Neural crest cell (in vitro differentiated cells): ENCODE measurements around the gene PTGDS. TPM values are rescaled to one million over a fixed set of nuclear protein-coding genes. Genes with fewer than 3 reads are reported as not detected.

Experiments used
- DNase-seq: peaks from one replicate; pipeline ENCODE4 v3.0.0; 2021; ENCODE audit warnings: low read depth, mixed read lengths, low spot score
- H3K27ac Mint-ChIP-seq: one replicate; pipeline ENCODE4 v1.8.0; 2021; ENCODE audit warnings: mild to moderate bottlenecking, mixed read lengths; ENCODE audit not compliant: unreplicated experiment
- H3K27me3 Mint-ChIP-seq: 2 replicates; pipeline ENCODE4 v1.8.0; 2021; ENCODE audit warnings: low read depth, mild to moderate bottlenecking, mixed read lengths
- H3K36me3 Mint-ChIP-seq: 2 replicates; pipeline ENCODE4 v1.8.0; 2021; ENCODE audit warnings: low read depth, mild to moderate bottlenecking, mixed read lengths
- H3K4me1 Mint-ChIP-seq: 2 replicates; pipeline ENCODE4 v1.8.0; 2021; ENCODE audit warnings: mixed read lengths
- H3K4me3 Mint-ChIP-seq: one replicate; pipeline ENCODE4 v1.8.0; 2021; ENCODE audit warnings: mild to moderate bottlenecking, mixed read lengths
- H3K9me3 Mint-ChIP-seq: 2 replicates; pipeline ENCODE4 v1.8.0; 2021; ENCODE audit warnings: mixed read lengths
- total RNA-seq: library from RNA; stranded (reverse); gene quantifications from 2 replicates; pipeline ENCODE4 v1.2.1, GENCODE V29; 2021
- TF ChIP-seq, protein P1 (sequence below): fragments of 200-600 bp; sonication (generic); conservative IDR thresholded peaks from 2 replicates; pipeline ENCODE4 v1.5.0; 2021; ENCODE audit warnings: antibody characterized with exemption, mild to moderate bottlenecking

The PTGDS gene
- total RNA-seq, 1 donor from 2014 or later = not detected

DNA sequence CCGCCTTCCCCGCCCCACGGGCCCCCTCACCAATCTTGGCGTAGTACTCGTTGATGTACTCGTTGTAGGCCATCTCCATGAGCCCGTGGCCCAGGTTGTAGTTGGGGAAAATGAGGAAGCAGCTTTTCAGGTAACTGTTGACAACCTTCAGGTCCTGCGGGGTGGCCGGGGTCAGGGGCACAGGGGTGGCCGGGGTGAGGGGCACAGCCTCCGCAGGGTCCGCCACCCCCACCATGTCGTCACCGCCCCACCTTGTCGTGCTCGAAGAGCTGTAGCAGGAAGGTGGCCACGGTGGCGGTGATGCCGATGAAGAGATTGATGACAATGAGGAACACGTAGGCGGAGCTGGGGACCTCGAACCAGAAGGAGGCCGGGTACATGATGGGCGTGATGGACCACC, 33.9 kb downstream of the PTGDS start:
- Mint-ChIP-seq H3K27ac (no peak overlapping the region), H3K4me1 (no peaks in the 10 kb centered on the region), H3K9me3 (no peaks in the 10 kb centered on the region), H3K36me3 (no peaks in the 10 kb centered on the region), H3K4me3 (no peak overlapping the region), H3K27me3 (no peaks in the 10 kb centered on the region)
- TF ChIP-seq, protein P1, sequence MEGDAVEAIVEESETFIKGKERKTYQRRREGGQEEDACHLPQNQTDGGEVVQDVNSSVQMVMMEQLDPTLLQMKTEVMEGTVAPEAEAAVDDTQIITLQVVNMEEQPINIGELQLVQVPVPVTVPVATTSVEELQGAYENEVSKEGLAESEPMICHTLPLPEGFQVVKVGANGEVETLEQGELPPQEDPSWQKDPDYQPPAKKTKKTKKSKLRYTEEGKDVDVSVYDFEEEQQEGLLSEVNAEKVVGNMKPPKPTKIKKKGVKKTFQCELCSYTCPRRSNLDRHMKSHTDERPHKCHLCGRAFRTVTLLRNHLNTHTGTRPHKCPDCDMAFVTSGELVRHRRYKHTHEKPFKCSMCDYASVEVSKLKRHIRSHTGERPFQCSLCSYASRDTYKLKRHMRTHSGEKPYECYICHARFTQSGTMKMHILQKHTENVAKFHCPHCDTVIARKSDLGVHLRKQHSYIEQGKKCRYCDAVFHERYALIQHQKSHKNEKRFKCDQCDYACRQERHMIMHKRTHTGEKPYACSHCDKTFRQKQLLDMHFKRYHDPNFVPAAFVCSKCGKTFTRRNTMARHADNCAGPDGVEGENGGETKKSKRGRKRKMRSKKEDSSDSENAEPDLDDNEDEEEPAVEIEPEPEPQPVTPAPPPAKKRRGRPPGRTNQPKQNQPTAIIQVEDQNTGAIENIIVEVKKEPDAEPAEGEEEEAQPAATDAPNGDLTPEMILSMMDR = no peak
- DNase-seq = no peak

DNA sequence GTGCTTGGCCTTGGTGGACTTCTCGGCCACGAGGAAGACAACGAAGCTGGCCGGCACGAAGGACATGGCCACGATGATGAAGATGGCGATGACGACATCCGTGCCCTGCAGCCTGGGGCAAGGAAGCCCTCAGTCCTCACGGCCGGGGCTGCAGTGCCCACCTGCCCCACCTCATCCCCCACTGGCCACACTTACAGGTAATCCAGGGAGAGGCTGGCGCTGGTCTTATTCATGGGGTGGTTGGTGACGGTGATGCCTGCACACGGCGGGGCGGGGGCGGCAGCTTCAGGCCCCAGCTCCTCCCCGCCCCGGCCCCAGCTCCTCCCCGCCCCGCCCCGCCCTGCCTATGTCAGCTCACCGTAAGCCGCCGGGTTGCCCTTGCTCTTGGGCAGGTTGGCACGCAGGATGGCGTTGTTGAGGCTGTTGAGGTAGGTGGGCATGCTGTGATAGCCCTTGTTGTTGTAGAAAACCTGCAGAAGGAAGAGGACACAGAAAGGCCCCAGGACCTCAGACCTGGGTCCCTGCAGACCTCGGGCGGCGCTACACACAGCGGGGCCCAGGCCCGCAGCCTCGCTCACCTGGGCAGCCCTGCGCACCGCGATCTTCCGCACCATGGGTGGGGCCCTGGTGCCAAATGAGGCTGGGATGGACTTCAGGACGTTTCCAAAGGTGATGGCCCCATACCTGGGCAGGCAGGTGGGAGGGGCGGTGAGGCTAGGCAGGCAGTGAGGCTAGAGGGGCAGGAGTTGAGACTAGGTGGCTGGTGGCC, 34.8 kb downstream of the PTGDS start:
- TF ChIP-seq, protein P1 = no peak
- Mint-ChIP-seq H3K4me3 (no peak overlapping the region), H3K4me1 (no peaks in the 10 kb centered on the region), H3K27me3 (no peaks in the 10 kb centered on the region), H3K27ac (no peak overlapping the region), H3K36me3 (no peaks in the 10 kb centered on the region), H3K9me3 (no peaks in the 10 kb centered on the region)
- no peak for DNase-seq

DNA sequence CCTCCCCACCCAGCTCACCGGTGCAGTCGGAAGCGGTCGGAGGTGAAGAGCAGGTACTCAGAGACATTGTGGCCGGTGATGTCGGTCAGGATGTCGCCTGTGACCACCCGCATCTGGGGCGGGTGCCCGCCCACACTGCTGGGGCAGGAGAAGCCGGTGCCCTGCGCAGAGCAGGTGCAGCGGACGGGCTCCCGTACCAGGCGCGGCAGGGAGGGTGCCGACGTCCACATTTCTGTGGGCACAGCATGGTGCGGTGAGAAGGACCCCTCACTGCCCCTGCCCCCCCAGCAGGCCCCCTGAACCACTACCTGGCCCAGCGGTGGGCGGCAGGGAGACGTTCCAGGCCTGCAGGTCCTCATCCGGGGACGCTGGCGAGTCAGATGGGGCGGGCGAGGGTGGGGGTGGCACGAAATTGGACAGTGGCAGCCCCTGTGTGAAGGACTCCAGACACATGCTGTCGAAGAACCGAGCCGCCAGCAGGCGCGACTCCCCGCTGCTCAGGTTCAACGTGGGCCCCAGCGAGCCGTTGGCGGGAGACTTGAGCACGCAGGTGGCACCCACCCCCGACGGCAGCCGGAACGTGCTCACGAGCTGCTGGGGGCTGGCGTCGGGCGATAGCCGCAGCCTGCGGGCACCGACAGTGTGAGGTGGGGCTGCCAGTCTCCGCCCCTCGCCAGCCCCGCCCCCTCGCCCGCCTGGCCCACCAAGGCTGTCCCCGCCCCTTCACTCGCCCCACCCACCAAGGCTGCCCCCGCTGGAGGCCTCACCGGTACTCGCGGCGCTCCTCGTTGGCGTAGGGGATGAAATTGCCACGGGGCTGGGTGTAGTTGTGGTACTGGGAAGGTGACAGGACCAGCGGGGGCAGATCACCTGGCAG, 35.6 kb downstream of the PTGDS start:
- no peaks in the 10 kb centered on the region for H3K27me3 Mint-ChIP-seq
- H3K9me3 Mint-ChIP-seq = no peaks in the 10 kb centered on the region
- no peak for DNase-seq
- H3K27ac Mint-ChIP-seq = no peak overlapping the region
- no peaks in the 10 kb centered on the region for H3K4me1 Mint-ChIP-seq
- no peaks in the 10 kb centered on the region for H3K36me3 Mint-ChIP-seq
- no peak overlapping the region for H3K4me3 Mint-ChIP-seq
- TF ChIP-seq, protein P1 = no peak

DNA sequence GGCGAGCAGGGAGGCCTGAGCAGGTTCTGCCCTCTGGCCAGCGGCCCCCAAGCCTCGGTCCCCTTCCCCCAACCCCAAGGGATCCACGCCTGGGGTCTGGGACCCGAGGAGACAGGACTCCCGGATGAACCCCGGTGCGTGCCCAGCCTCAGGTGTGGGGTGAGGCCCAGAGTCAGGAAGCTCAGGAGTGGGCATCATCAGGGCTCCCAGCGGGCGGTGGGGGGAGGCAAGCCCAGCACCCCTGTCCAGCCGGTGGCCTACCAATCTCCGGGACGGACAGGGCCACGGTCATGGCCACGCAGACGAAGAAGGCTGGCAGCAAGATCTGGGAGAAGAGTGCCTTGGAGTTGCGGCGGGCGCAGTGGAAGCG, 36.3 kb downstream of the PTGDS start:
- no peaks in the 10 kb centered on the region for H3K27me3 Mint-ChIP-seq
- DNase-seq = no peak
- TF ChIP-seq, protein P1 = no peak
- H3K36me3 Mint-ChIP-seq = no peaks in the 10 kb centered on the region
- H3K4me3 Mint-ChIP-seq = no peak overlapping the region
- no peak overlapping the region for H3K27ac Mint-ChIP-seq
- no peaks in the 10 kb centered on the region for H3K4me1 Mint-ChIP-seq
- H3K9me3 Mint-ChIP-seq = no peaks in the 10 kb centered on the region

DNA sequence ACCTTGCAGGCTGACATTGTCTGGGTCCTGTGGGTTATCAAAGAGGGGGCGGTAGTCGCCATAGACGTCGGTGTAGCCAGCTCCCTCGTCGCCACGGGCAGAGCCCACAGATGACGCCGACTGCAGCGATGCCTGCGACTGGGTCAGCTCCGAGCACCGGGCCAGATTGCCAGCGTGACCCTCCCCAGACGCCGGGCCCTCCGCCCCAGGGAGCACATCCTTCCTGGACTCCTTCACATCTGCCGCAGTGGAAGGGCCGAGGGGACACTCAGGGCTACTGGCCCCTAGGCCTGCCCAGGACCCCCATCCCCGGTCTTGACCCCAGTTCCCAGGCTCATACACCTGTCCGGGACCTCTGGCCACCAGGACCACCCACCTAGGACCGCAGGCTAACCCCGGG, 36.9 kb downstream of the PTGDS start:
- H3K36me3 Mint-ChIP-seq = no peaks in the 10 kb centered on the region
- H3K4me3 Mint-ChIP-seq = no peak overlapping the region
- H3K9me3 Mint-ChIP-seq = no peaks in the 10 kb centered on the region
- H3K27ac Mint-ChIP-seq = no peak overlapping the region
- TF ChIP-seq, protein P1 = no peak
- no peaks in the 10 kb centered on the region for H3K27me3 Mint-ChIP-seq
- H3K4me1 Mint-ChIP-seq = no peaks in the 10 kb centered on the region
- DNase-seq = no peak
